Vagina (tissue), 2 donors: Measurements from ENCODE around the gene IL13.

Experiments used
- CTCF ChIP-seq, 3 experiments: fragments of 450-650 bp in 2 of 3; fragments of 200-600 bp in 1 of 3; sonication (generic) in 1 of 3; IDR thresholded peaks; one replicate each; pipeline ENCODE4 v1.5.1; 2017 to 2019; ENCODE audit warnings: antibody characterized with exemption in 3 of 3, mild to moderate bottlenecking in 2 of 3, moderate library complexity in 2 of 3
- POLR2AphosphoS5 ChIP-seq, 2 donors: sonication (generic); formaldehyde crosslinking; IDR thresholded peaks; one replicate each; pipeline ENCODE4 v1.9.0; 2017; ENCODE audit warnings: antibody characterized with exemption in 2 of 2, mild to moderate bottlenecking in 2 of 2, low read depth in 1 of 2; ENCODE audit not compliant: insufficient read depth in 1 of 2

- TF ChIP-seq CTCF (IDR thresholded peaks at IDR 0.05), result no peak
- no peak for TF ChIP-seq POLR2AphosphoS5 (IDR thresholded peaks at IDR 0.05; ENCODE audit: insufficient read depth in 1 of 2, low read depth in 1 of 2)
Measured at GRCh38 chr5:132673939-132674630, 16.1 kb downstream of the IL13 start, which contains the start of gene IL4.
